HEK293 (cell line): ENCODE data around the gene ZNF444.

ENCODE experiments used
- CTCF ChIA-PET: fragments of 350-600 bp; formaldehyde crosslinking; extraction: SDS; loops from one replicate; lab custom pipeline; 2021; ENCODE audit warnings: antibody characterized with exemption; lab: Yijun Ruan, JAX
- POLR2A ChIA-PET: fragments of 300-600 bp; formaldehyde crosslinking; extraction: SDS; loops from one replicate; lab custom pipeline; 2020; ENCODE audit warnings: antibody characterized with exemption, inconsistent platforms; lab: Yijun Ruan, JAX
- H3K27ac ChIP-seq: fragments of 200-500 bp; sonication (Bioruptor generic); 2 replicates; pipeline ENCODE4 v1.5.1; 2014; ENCODE audit warnings: low read depth, low read length, control low read depth, inconsistent platforms; ENCODE audit errors: extremely low read depth
- H3K36me3 ChIP-seq, 2 experiments: fragments of 200-500 bp in 1 of 2; sonication (Bioruptor generic) in 1 of 2; 1 replicate in 1 of 2; 2 replicates in 1 of 2; pipeline ENCODE4 v1.5.1; 2014 to 2017; ENCODE audit warnings: inconsistent platforms in 2 of 2, low read length in 2 of 2; ENCODE audit not compliant: control insufficient read depth in 2 of 2, insufficient read depth in 1 of 2
- H3K4me1 ChIP-seq: fragments of 200-500 bp; sonication (Bioruptor generic); 2 replicates; pipeline ENCODE4 v1.5.1; 2014; ENCODE audit warnings: mild to moderate bottlenecking, low read length, inconsistent platforms; ENCODE audit not compliant: control insufficient read depth, insufficient read depth
- H3K4me3 ChIP-seq: 2 replicates; pipeline ENCODE4 v1.5.1; 2011; ENCODE audit warnings: low read depth, mild to moderate bottlenecking, control low read depth, low read length, moderate library complexity
- H3K9me3 ChIP-seq: fragments of 200-500 bp; sonication (Bioruptor generic); 2 replicates; pipeline ENCODE4 v1.5.1; 2014; ENCODE audit warnings: low read depth, low read length, inconsistent platforms; ENCODE audit not compliant: control insufficient read depth, insufficient read depth
- PBX3 ChIP-seq: sonication (generic); formaldehyde crosslinking; IDR thresholded peaks from 2 replicates; pipeline ENCODE4 v1.8.1; 2022; ENCODE audit warnings: mild to moderate bottlenecking, moderate library complexity, missing genetic modification reagents
- RBAK ChIP-seq: fragments of 450-650 bp; formaldehyde crosslinking; IDR thresholded peaks from 2 replicates; pipeline ENCODE4 v1.5.1; 2016; ENCODE audit warnings: missing biosample characterization, missing genetic modification characterization
- ZBTB10 ChIP-seq: fragments of 450-650 bp; formaldehyde crosslinking; IDR thresholded peaks from 2 replicates; pipeline ENCODE4 v1.5.1; 2016; ENCODE audit warnings: missing biosample characterization, missing genetic modification characterization
- ZBTB26 ChIP-seq: fragments of 450-650 bp; formaldehyde crosslinking; optimal IDR thresholded peaks from 2 replicates; pipeline ENCODE3; 2016; ENCODE audit warnings: missing biosample characterization, mild to moderate bottlenecking, missing genetic modification characterization
- ZBTB44 ChIP-seq: fragments of 450-650 bp; IDR thresholded peaks from 2 replicates; pipeline ENCODE4 v1.5.1; 2018; ENCODE audit warnings: missing biosample characterization, mild to moderate bottlenecking, missing genetic modification characterization
- ZBTB6 ChIP-seq: fragments of 450-650 bp; formaldehyde crosslinking; IDR thresholded peaks from 2 replicates; pipeline ENCODE4 v1.5.1; 2017; ENCODE audit warnings: missing biosample characterization, missing genetic modification characterization
- ZNF16 ChIP-seq: fragments of 450-650 bp; formaldehyde crosslinking; IDR thresholded peaks from 2 replicates; pipeline ENCODE4 v1.5.1; 2016; ENCODE audit warnings: low read depth, missing biosample characterization, missing genetic modification characterization
- ZNF354C ChIP-seq: fragments of 450-650 bp; formaldehyde crosslinking; IDR thresholded peaks from 2 replicates; pipeline ENCODE4 v1.5.1; 2016; ENCODE audit warnings: missing biosample characterization, missing genetic modification characterization, low read depth, borderline replicate concordance
- ZNF560 ChIP-seq: fragments of 450-650 bp; formaldehyde crosslinking; IDR thresholded peaks from 2 replicates; pipeline ENCODE4 v1.5.1; 2017; ENCODE audit warnings: missing biosample characterization, missing genetic modification characterization, borderline replicate concordance
- ZNF624 ChIP-seq: fragments of 450-650 bp; formaldehyde crosslinking; IDR thresholded peaks from 2 replicates; pipeline ENCODE4 v1.5.1; 2017; ENCODE audit warnings: missing biosample characterization, missing genetic modification characterization
- ZSCAN5A ChIP-seq: fragments of 450-650 bp; formaldehyde crosslinking; IDR thresholded peaks from 2 replicates; pipeline ENCODE4 v1.5.1; 2016; ENCODE audit warnings: missing biosample characterization, missing genetic modification characterization

Gene ZNF444

GRCh38 chr19:56142897-56143434 is 1.9 kb downstream of the ZNF444 start:
- TF ChIP-seq ZNF354C (no peak), PBX3 (CRISPR knock-in tag) (0 out of 2 replicates have a peak, but pooled peaks have one; percentile 40)
- ChIA-PET POLR2A (interaction anchor here (1.5 kb wide), 1 partner anchor 22 kb away, joined by 4 read pairs; the partner anchor contains the start of gene ZNF787), CTCF (interaction anchor here (2.4 kb wide), 1 partner anchor 67 kb away, joined by 6 read pairs; no protein-coding TSS in a partner anchor)
- Histone ChIP-seq H3K9me3 (no peaks in the 10 kb centered on the region), H3K4me3 (no peak overlapping the region), H3K27ac (no peak overlapping the region), H3K4me1 (peaks cover 12% of the 10 kb centered on the region), H3K36me3 (peaks cover 4 to 30% of the 10 kb centered on the region in 2 experiments; a peak in 2 of 3 replicates)

GRCh38 chr19:56144376-56144775 is 3.3 kb downstream of the ZNF444 start:
- ChIA-PET CTCF (interaction anchor here (0.6 to 2.2 kb wide), 2 partner anchors 10 to 196 kb away, joined by 3 to 7 read pairs; no protein-coding TSS in a partner anchor), POLR2A (no interaction called here)
- H3K4me3 ChIP-seq, result no peak overlapping the region
- no peak overlapping the region for H3K27ac ChIP-seq
- H3K9me3 ChIP-seq, result no peaks in the 10 kb centered on the region
- no peak for TF ChIP-seq ZNF16 (tag by site-specific recombination)
- no peak for TF ChIP-seq ZBTB6
- TF ChIP-seq ZNF624 (tag by site-specific recombination), result no peak
- no peak for TF ChIP-seq ZBTB10 (tag by site-specific recombination)
- no peak for TF ChIP-seq ZBTB44
- no peak for TF ChIP-seq ZSCAN5A (tag by site-specific recombination)
- no peak for TF ChIP-seq ZBTB26 (tag by site-specific recombination)
- TF ChIP-seq ZNF560 (tag by site-specific recombination), result no peak
- no peak for TF ChIP-seq RBAK
- peaks cover 12% of the 10 kb centered on the region for H3K4me1 ChIP-seq
- H3K36me3 ChIP-seq, result peaks cover 7 to 39% of the 10 kb centered on the region in 2 experiments; a peak in 2 of 3 replicates
